ENCODE data around the gene TRIM10. TPM values are rescaled to one million over a fixed set of nuclear protein-coding genes. Genes with fewer than 3 reads are reported as not detected.
"Not testable (repeated sequence)": the region's sequence is repeated elsewhere in the genome, so short reads cannot be mapped to it uniquely, and the experiment has no call there.

TRIM10 gene
- total and polyA plus RNA-seq, 7 donors = 0.36 to 4.8 (median 3.1) TPM; not detected in 3

- peaks cover 4 to 26% (median 9%) of the 10 kb centered on the region in 3 donors for H3K27me3 ChIP-seq
- peaks cover 0 to 5% (median 4%) of the 10 kb centered on the region in 4 donors for H3K4me1 ChIP-seq
- H3K36me3 ChIP-seq = no peaks in the 10 kb centered on the region
- no peaks in the 10 kb centered on the region for H3K9me3 ChIP-seq
- H3K27ac ChIP-seq = no peak overlapping the region
- no peak for DNase-seq
- no peak for TF ChIP-seq POLR2A (IDR thresholded peaks at IDR 0.05)
- TF ChIP-seq, protein P1, sequence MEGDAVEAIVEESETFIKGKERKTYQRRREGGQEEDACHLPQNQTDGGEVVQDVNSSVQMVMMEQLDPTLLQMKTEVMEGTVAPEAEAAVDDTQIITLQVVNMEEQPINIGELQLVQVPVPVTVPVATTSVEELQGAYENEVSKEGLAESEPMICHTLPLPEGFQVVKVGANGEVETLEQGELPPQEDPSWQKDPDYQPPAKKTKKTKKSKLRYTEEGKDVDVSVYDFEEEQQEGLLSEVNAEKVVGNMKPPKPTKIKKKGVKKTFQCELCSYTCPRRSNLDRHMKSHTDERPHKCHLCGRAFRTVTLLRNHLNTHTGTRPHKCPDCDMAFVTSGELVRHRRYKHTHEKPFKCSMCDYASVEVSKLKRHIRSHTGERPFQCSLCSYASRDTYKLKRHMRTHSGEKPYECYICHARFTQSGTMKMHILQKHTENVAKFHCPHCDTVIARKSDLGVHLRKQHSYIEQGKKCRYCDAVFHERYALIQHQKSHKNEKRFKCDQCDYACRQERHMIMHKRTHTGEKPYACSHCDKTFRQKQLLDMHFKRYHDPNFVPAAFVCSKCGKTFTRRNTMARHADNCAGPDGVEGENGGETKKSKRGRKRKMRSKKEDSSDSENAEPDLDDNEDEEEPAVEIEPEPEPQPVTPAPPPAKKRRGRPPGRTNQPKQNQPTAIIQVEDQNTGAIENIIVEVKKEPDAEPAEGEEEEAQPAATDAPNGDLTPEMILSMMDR (IDR thresholded peaks at IDR 0.05) = no peak
- TF ChIP-seq EP300 (IDR thresholded peaks at IDR 0.05) = no peak
- no peak for TF ChIP-seq POLR2AphosphoS5 (IDR thresholded peaks at IDR 0.05)
- intact Hi-C loops (cut with DNase I) = no loop called here
- H3K4me3 ChIP-seq = no peak overlapping the region
- 13 to 67% methylated on average over 2 of the region's 2 CpGs for WGBS, 2 donors
Observed at GRCh38 chr6:30122515-30122914, 38.5 kb downstream of the TRIM10 start.

DNA sequence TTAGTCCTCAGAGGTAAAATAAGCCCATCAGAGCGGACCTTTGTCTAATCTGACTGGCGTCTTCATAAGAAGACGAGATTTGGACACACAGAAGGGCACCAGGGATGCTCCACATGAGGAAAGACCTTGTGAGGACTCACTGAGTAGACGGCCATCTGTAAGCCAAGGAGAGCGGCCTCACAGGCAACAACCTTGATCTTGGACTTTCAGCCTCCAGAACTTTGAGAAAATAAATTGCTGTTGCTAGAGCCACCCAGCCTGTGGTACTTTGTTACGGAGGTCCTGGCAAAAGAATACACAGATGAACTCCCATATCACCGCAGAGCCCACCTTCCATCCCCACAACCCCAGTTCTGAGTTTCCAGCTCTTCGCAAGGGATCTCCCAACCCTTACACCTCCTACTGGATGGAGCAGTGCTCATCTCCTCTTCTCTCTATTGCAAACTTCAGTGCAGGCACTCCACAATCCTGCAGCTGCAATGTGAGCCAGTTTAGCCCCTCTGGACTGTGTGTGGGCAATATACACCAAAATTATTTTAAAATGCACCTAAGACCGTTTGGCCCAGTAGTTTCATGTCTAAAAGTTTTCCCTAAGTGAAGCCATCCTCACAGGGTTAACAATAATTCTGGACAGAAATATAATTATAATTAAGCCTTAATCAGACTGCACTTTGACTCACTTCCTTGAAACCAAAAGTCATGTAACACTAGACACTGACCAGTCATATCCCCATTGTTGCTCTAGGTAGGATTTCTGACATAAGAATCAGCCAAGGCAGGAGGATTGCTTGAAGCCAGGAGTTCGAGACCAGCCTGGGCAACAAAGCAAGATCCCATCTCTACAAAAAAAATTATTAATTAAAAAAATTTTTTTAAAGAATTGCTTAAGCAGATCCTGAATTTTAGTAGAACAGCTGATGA lies 39.3 kb downstream of the TRIM10 start:
- Histone ChIP-seq H3K27me3 (peaks cover 3 to 25% (median 6%) of the 10 kb centered on the region in 3 donors), H3K4me1 (no peaks in the 10 kb centered on the region), H3K4me3 (no peak overlapping the region), H3K9me3 (no peaks in the 10 kb centered on the region), H3K27ac (no peak overlapping the region), H3K36me3 (no peaks in the 10 kb centered on the region)
- no peak for TF ChIP-seq POLR2AphosphoS5 (IDR thresholded peaks at IDR 0.05)
- no peak for TF ChIP-seq POLR2A (IDR thresholded peaks at IDR 0.05)
- no peak for TF ChIP-seq EP300 (IDR thresholded peaks at IDR 0.05)
- TF ChIP-seq, protein P1 (IDR thresholded peaks at IDR 0.05) = no peak
- WGBS, 2 donors = 85 to 90% methylated on average over 10 of the region's 10 CpGs
- intact Hi-C loops (cut with DNase I) = no loop called here
- DNase-seq = no peak

DNA sequence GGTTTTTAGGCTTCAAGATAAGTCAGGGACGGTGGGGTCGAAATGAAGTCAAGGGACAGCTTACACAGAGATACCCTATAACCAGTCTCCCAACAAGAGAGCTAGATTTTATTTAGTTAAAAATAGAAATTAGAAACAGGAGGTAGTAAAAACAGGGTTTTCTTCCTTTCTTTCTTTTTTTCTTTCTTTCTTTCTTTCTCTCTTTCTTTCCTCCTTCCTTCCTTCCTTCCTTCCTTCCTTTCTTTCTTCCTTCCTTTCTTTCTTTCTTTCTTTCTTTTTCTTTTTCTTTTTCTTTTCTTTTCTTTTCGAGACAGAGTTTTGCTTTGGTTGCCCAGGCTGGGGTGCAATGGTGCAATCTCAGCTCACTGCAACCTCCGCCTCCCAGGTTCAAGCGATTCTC lies 42.3 kb downstream of the TRIM10 start:
- DNase-seq = not testable (repeated sequence)

GRCh38 chr6:30116724-30117123 lies 44.3 kb downstream of the TRIM10 start:
- Histone ChIP-seq H3K9me3 (no peaks in the 10 kb centered on the region), H3K36me3 (no peaks in the 10 kb centered on the region), H3K4me1 (no peaks in the 10 kb centered on the region), H3K27me3 (peaks cover 0 to 31% (median 15%) of the 10 kb centered on the region in 3 donors), H3K27ac (no peak overlapping the region), H3K4me3 (no peak overlapping the region)
- TF ChIP-seq EP300 (IDR thresholded peaks at IDR 0.05) = no peak
- no peak for TF ChIP-seq POLR2AphosphoS5 (IDR thresholded peaks at IDR 0.05)
- no peak for TF ChIP-seq POLR2A (IDR thresholded peaks at IDR 0.05)
- TF ChIP-seq, protein P1 (IDR thresholded peaks at IDR 0.05) = no peak
- no peak for DNase-seq
- intact Hi-C loops (cut with DNase I) = no loop called here
- WGBS, 2 donors = 85 to 86% methylated on average over 6 of the region's 6 CpGs

More for the DNA sequence above, 42.3 kb downstream of the TRIM10 start:
- H3K9me3 ChIP-seq; intact Hi-C loops (cut with DNase I); H3K4me3 ChIP-seq; H3K4me1 ChIP-seq; H3K27ac ChIP-seq; H3K36me3 ChIP-seq: not testable (repeated sequence)
- H3K27me3 ChIP-seq = peaks cover 0 to 13% (median 6%) of the 10 kb centered on the region in 3 donors
- WGBS, 2 donors = 89 to 91% methylated on average over 5 of the region's 5 CpGs

GRCh38 chr6:30113841-30114240 lies 47.2 kb downstream of the TRIM10 start:
- 65 to 71% methylated on average over 1 of the region's 1 CpG for whole genome bisulfite sequencing, 2 donors
- Histone ChIP-seq H3K4me1 (no peaks in the 10 kb centered on the region), H3K9me3 (no peaks in the 10 kb centered on the region), H3K4me3 (no peak overlapping the region), H3K27ac (no peak overlapping the region), H3K36me3 (no peaks in the 10 kb centered on the region), H3K27me3 (peaks cover 0 to 59% (median 21%) of the 10 kb centered on the region in 3 donors)
- DNase-seq = no peak
- intact Hi-C loops (cut with DNase I) = no loop called here
- TF ChIP-seq EP300 (IDR thresholded peaks at IDR 0.05) = no peak
- no peak for TF ChIP-seq POLR2AphosphoS5 (IDR thresholded peaks at IDR 0.05)
- TF ChIP-seq, protein P1 (IDR thresholded peaks at IDR 0.05) = no peak
- no peak for TF ChIP-seq POLR2A (IDR thresholded peaks at IDR 0.05)
